Gastrocnemius medialis (tissue), 4 donors: ENCODE results near the gene NAALADL1. TPM values are rescaled to one million over a fixed set of nuclear protein-coding genes. Genes with fewer than 3 reads are reported as not detected.

Experiments used
- ATAC-seq, 2 donors: fragments of 150-250 bp; one replicate each; pipeline ENCODE4 v1.9.1; 2016
- DNase-seq, 2 donors: peaks; one replicate each; pipeline ENCODE4 v3.0.0-alpha.2; 2019
- H3K27ac ChIP-seq, 4 donors: fragments of 200-600 bp; sonication (generic); 1 replicate in 1 of 4; 2 replicates in 3 of 4; pipeline ENCODE4 v1.5.1; 2016 to 2018; ENCODE audit warnings: mild to moderate bottlenecking in 2 of 4, moderate library complexity in 1 of 4
- H3K27me3 ChIP-seq, 3 donors: fragments of 200-600 bp; sonication (generic) in 2 of 3; 1 replicate in 1 of 3; 2 replicates in 2 of 3; pipeline versions ENCODE4 v1.5.1 to v1.6.0; 2016 to 2019; ENCODE audit warnings: mild to moderate bottlenecking in 1 of 3, moderate library complexity in 1 of 3
- H3K36me3 ChIP-seq, 2 donors: fragments of 200-600 bp; sonication (generic) in 1 of 2; one replicate each; pipeline ENCODE4 v1.5.1; 2017 to 2018
- H3K4me1 ChIP-seq, 2 donors: fragments of 200-600 bp; sonication (generic) in 1 of 2; one replicate each; pipeline ENCODE4 v1.5.1; 2016 to 2017; ENCODE audit warnings: mild to moderate bottlenecking in 2 of 2
- H3K4me3 ChIP-seq, 4 donors: fragments of 200-600 bp; sonication (generic) in 3 of 4; 1 replicate in 1 of 4; 2 replicates in 3 of 4; pipeline ENCODE4 v1.5.1; 2016 to 2019; ENCODE audit warnings: mild to moderate bottlenecking in 2 of 4
- H3K9me3 ChIP-seq, 3 donors: fragments of 200-600 bp; sonication (generic) in 2 of 3; 1 replicate in 1 of 3; 2 replicates in 2 of 3; pipeline ENCODE4 v1.5.1; 2016 to 2019
- CTCF ChIP-seq, 5 experiments: fragments of 450-650 bp in 3 of 5; fragments of 200-600 bp in 2 of 5; sonication (generic) in 2 of 5; IDR thresholded peaks in 4 of 5; conservative IDR thresholded peaks in 1 of 5; 1 replicate in 4 of 5; 2 replicates in 1 of 5; pipeline ENCODE4 v1.5.1; 2016 to 2019; ENCODE audit warnings: antibody characterized with exemption in 5 of 5, mild to moderate bottlenecking in 3 of 5, moderate library complexity in 3 of 5
- POLR2A ChIP-seq, 2 donors: fragments of 450-650 bp; IDR thresholded peaks; one replicate each; pipeline ENCODE4 v1.6.1; 2017; ENCODE audit warnings: antibody characterized with exemption in 2 of 2, mild to moderate bottlenecking in 2 of 2, moderate library complexity in 2 of 2
- in situ Hi-C, 4 donors: fragments of 200-750 bp; cut with MboI; loops; one replicate each; pipeline versions ENCODE4 v1.15.0 to v1.8.0; 2017; ENCODE audit warnings: low sequenced_read_pairs in 4 of 4
- intact Hi-C: fragments of 100-400 bp; cut with DNase I; formaldehyde crosslinking; loops from one replicate; pipeline ENCODE4 v1.15.1; 2023; ENCODE audit warnings: low total_unique reads
- total RNA-seq, 4 donors: library from RNA; depleted of rRNA; stranded (reverse); fragments of >200 nt; gene quantifications; one replicate each; pipeline versions ENCODE4 v1.1.0 to v1.2.3, GENCODE V29; 2016

The NAALADL1 gene
- total RNA-seq, 4 donors from 2014 or later: 0.22 to 4.0 (median 2.6) TPM

GRCh38 chr11:65067446-65067845 lies 9.1 kb upstream of the NAALADL1 start:
- no peak for TF ChIP-seq CTCF (IDR thresholded peaks at IDR 0.05 in 4 of 5, conservative IDR thresholded peaks at IDR 0.05 in 1 of 5)
- no peak for TF ChIP-seq POLR2A (IDR thresholded peaks at IDR 0.05)
- no peak for ATAC-seq

GRCh38 chr11:65066805-65067291 lies 8.5 kb upstream of the NAALADL1 start:
- no peak for TF ChIP-seq CTCF (IDR thresholded peaks at IDR 0.05 in 4 of 5, conservative IDR thresholded peaks at IDR 0.05 in 1 of 5)
- no peak for TF ChIP-seq POLR2A (IDR thresholded peaks at IDR 0.05)
- no peak overlapping the region for H3K27ac ChIP-seq
- in situ Hi-C loops: no loop called here
- no peaks in the 10 kb centered on the region for H3K36me3 ChIP-seq
- DNase-seq (no peak), ATAC-seq (no peak)
- no peak overlapping the region for H3K4me3 ChIP-seq
- H3K27me3 ChIP-seq: no peaks in the 10 kb centered on the region
- no peaks in the 10 kb centered on the region for H3K9me3 ChIP-seq
- no peaks in the 10 kb centered on the region for H3K4me1 ChIP-seq
- intact Hi-C loops: no loop called here

More at GRCh38 chr11:65067446-65067845, 9.1 kb upstream of the NAALADL1 start:
- intact Hi-C loops (no loop called here), in situ Hi-C loops (no loop called here)
- Histone ChIP-seq H3K4me3 (no peak overlapping the region), H3K27me3 (no peaks in the 10 kb centered on the region), H3K36me3 (no peaks in the 10 kb centered on the region), H3K27ac (no peak overlapping the region), H3K4me1 (no peaks in the 10 kb centered on the region), H3K9me3 (no peaks in the 10 kb centered on the region)
- no peak for DNase-seq

- Histone ChIP-seq H3K27ac (no peak overlapping the region), H3K4me3 (no peak overlapping the region), H3K27me3 (no peaks in the 10 kb centered on the region), H3K36me3 (no peaks in the 10 kb centered on the region), H3K4me1 (no peaks in the 10 kb centered on the region), H3K9me3 (no peaks in the 10 kb centered on the region)
- ATAC-seq (no peak), DNase-seq (no peak)
- intact Hi-C loops (no loop called here), in situ Hi-C loops (no loop called here)
- no peak for TF ChIP-seq CTCF (IDR thresholded peaks at IDR 0.05 in 4 of 5, conservative IDR thresholded peaks at IDR 0.05 in 1 of 5)
- no peak for TF ChIP-seq POLR2A (IDR thresholded peaks at IDR 0.05)
These were observed 8.0 kb upstream of the NAALADL1 start for GRCh38 chr11:65066315-65066714.

- Histone ChIP-seq H3K4me1 (no peaks in the 10 kb centered on the region), H3K27ac (no peak overlapping the region), H3K4me3 (no peak overlapping the region), H3K9me3 (no peaks in the 10 kb centered on the region), H3K27me3 (no peaks in the 10 kb centered on the region), H3K36me3 (no peaks in the 10 kb centered on the region)
- no peak for ATAC-seq
- intact Hi-C loops: no loop called here
- no peak for DNase-seq
- TF ChIP-seq CTCF (IDR thresholded peaks at IDR 0.05 in 4 of 5, conservative IDR thresholded peaks at IDR 0.05 in 1 of 5) (no peak), POLR2A (IDR thresholded peaks at IDR 0.05) (no peak)
- in situ Hi-C loops: no loop called here
These were observed 7.5 kb upstream of the NAALADL1 start for GRCh38 chr11:65065851-65066250.

GRCh38 chr11:65064847-65065240 lies 6.5 kb upstream of the NAALADL1 start:
- Histone ChIP-seq H3K27ac (no peak overlapping the region), H3K4me3 (no peak overlapping the region), H3K4me1 (no peaks in the 10 kb centered on the region), H3K9me3 (no peaks in the 10 kb centered on the region), H3K36me3 (no peaks in the 10 kb centered on the region), H3K27me3 (no peaks in the 10 kb centered on the region)
- no peak for ATAC-seq
- no peak for DNase-seq
- no peak for TF ChIP-seq POLR2A (IDR thresholded peaks at IDR 0.05)
- no peak for TF ChIP-seq CTCF (IDR thresholded peaks at IDR 0.05 in 4 of 5, conservative IDR thresholded peaks at IDR 0.05 in 1 of 5)
- in situ Hi-C loops: no loop called here
- intact Hi-C loops: no loop called here
